Stomach (tissue), 4 donors: ENCODE data around the gene ANAPC10.

ENCODE experiments used
- CTCF ChIP-seq, 7 experiments: fragments of 450-650 bp in 4 of 7; fragments of 200-600 bp in 3 of 7; sonication (generic) in 3 of 7; IDR thresholded peaks; one replicate each; pipeline ENCODE4 v1.5.1; 2016 to 2019; ENCODE audit warnings: antibody characterized with exemption in 7 of 7, control low read depth in 2 of 7, mild to moderate bottlenecking in 1 of 7
- POLR2A ChIP-seq, 4 donors: fragments of 450-650 bp; IDR thresholded peaks; one replicate each; pipeline ENCODE4 v1.6.1; 2016; ENCODE audit warnings: antibody characterized with exemption in 4 of 4, control low read depth in 2 of 4, mild to moderate bottlenecking in 1 of 4, moderate library complexity in 1 of 4
- POLR2AphosphoS5 ChIP-seq, 3 donors: sonication (generic); formaldehyde crosslinking; IDR thresholded peaks; one replicate each; pipeline ENCODE4 v1.6.1; 2016; ENCODE audit warnings: antibody characterized with exemption in 3 of 3

GRCh38 chr4:144954230-144954629, 143.8 kb downstream of the ANAPC10 start:
- TF ChIP-seq CTCF (IDR thresholded peaks at IDR 0.05) (no peak), POLR2A (IDR thresholded peaks at IDR 0.05) (no peak), POLR2AphosphoS5 (IDR thresholded peaks at IDR 0.05) (no peak)
